HEK293 (cell line): ENCODE results near the gene MOGAT3.

Experiments used
- CTCF ChIA-PET: fragments of 350-600 bp; formaldehyde crosslinking; extraction: SDS; loops from one replicate; lab custom pipeline; 2021; ENCODE audit warnings: antibody characterized with exemption; lab: Yijun Ruan, JAX
- POLR2A ChIA-PET: fragments of 300-600 bp; formaldehyde crosslinking; extraction: SDS; loops from one replicate; lab custom pipeline; 2020; ENCODE audit warnings: antibody characterized with exemption, inconsistent platforms; lab: Yijun Ruan, JAX
- H3K27ac ChIP-seq: fragments of 200-500 bp; sonication (Bioruptor generic); 2 replicates; pipeline ENCODE4 v1.5.1; 2014; ENCODE audit warnings: low read depth, low read length, control low read depth, inconsistent platforms; ENCODE audit errors: extremely low read depth
- H3K36me3 ChIP-seq, 2 experiments: fragments of 200-500 bp in 1 of 2; sonication (Bioruptor generic) in 1 of 2; 1 replicate in 1 of 2; 2 replicates in 1 of 2; pipeline ENCODE4 v1.5.1; 2014 to 2017; ENCODE audit warnings: inconsistent platforms in 2 of 2, low read length in 2 of 2; ENCODE audit not compliant: control insufficient read depth in 2 of 2, insufficient read depth in 1 of 2
- H3K4me1 ChIP-seq: fragments of 200-500 bp; sonication (Bioruptor generic); 2 replicates; pipeline ENCODE4 v1.5.1; 2014; ENCODE audit warnings: mild to moderate bottlenecking, low read length, inconsistent platforms; ENCODE audit not compliant: control insufficient read depth, insufficient read depth
- H3K4me3 ChIP-seq: 2 replicates; pipeline ENCODE4 v1.5.1; 2011; ENCODE audit warnings: low read depth, mild to moderate bottlenecking, control low read depth, low read length, moderate library complexity
- H3K9me3 ChIP-seq: fragments of 200-500 bp; sonication (Bioruptor generic); 2 replicates; pipeline ENCODE4 v1.5.1; 2014; ENCODE audit warnings: low read depth, low read length, inconsistent platforms; ENCODE audit not compliant: control insufficient read depth, insufficient read depth
- GFI1B ChIP-seq: fragments of 450-650 bp; formaldehyde crosslinking; IDR thresholded peaks from 2 replicates; pipeline ENCODE4 v1.5.1; 2016; ENCODE audit warnings: missing biosample characterization, missing genetic modification characterization
- IKZF3 ChIP-seq: fragments of 450-650 bp; IDR thresholded peaks from 2 replicates; pipeline ENCODE4 v1.5.0; 2018; ENCODE audit warnings: missing biosample characterization, mild to moderate bottlenecking, missing genetic modification characterization, moderate library complexity
- INSM2 ChIP-seq: fragments of 450-650 bp; formaldehyde crosslinking; IDR thresholded peaks from 2 replicates; pipeline ENCODE4 v1.5.1; 2016; ENCODE audit warnings: missing biosample characterization, missing genetic modification characterization
- MYNN ChIP-seq: fragments of 450-650 bp; formaldehyde crosslinking; IDR thresholded peaks from 2 replicates; pipeline ENCODE4 v1.5.1; 2016; ENCODE audit warnings: missing biosample characterization, missing genetic modification characterization, borderline replicate concordance
- PBX3 ChIP-seq: sonication (generic); formaldehyde crosslinking; IDR thresholded peaks from 2 replicates; pipeline ENCODE4 v1.8.1; 2022; ENCODE audit warnings: mild to moderate bottlenecking, moderate library complexity, missing genetic modification reagents
- PRDM1 ChIP-seq: fragments of 450-650 bp; formaldehyde crosslinking; IDR thresholded peaks from 2 replicates; pipeline ENCODE4; 2016; ENCODE audit warnings: missing biosample characterization, missing genetic modification characterization
- PRDM4 ChIP-seq: fragments of 450-650 bp; formaldehyde crosslinking; IDR thresholded peaks from 2 replicates; pipeline ENCODE4 v1.5.1; 2017; ENCODE audit warnings: missing biosample characterization, missing genetic modification characterization
- ZNF132 ChIP-seq: fragments of 450-650 bp; formaldehyde crosslinking; IDR thresholded peaks from 2 replicates; pipeline ENCODE4 v1.5.1; 2017; ENCODE audit warnings: missing biosample characterization, missing genetic modification characterization, borderline replicate concordance
- ZNF280D ChIP-seq: fragments of 450-650 bp; formaldehyde crosslinking; IDR thresholded peaks from 2 replicates; pipeline ENCODE4 v1.5.1; 2016; ENCODE audit warnings: missing biosample characterization, missing genetic modification characterization
- ZNF292 ChIP-seq: fragments of 450-650 bp; formaldehyde crosslinking; IDR thresholded peaks from 2 replicates; pipeline ENCODE4 v1.5.1; 2016; ENCODE audit warnings: low read depth, missing biosample characterization, missing genetic modification characterization, borderline replicate concordance
- ZNF324 ChIP-seq: fragments of 450-650 bp; formaldehyde crosslinking; IDR thresholded peaks from 2 replicates; pipeline ENCODE4 v1.5.1; 2016; ENCODE audit warnings: missing biosample characterization, missing genetic modification characterization
- ZNF366 ChIP-seq: fragments of 450-650 bp; formaldehyde crosslinking; conservative IDR thresholded peaks from 2 replicates; pipeline ENCODE4 v1.5.1; 2016; ENCODE audit warnings: missing biosample characterization, missing genetic modification characterization
- ZNF391 ChIP-seq: fragments of 450-650 bp; formaldehyde crosslinking; IDR thresholded peaks from 2 replicates; pipeline ENCODE4 v1.5.1; 2016; ENCODE audit warnings: low read depth, missing biosample characterization, missing genetic modification characterization, borderline replicate concordance
- ZNF449 ChIP-seq: fragments of 450-650 bp; formaldehyde crosslinking; IDR thresholded peaks from 2 replicates; pipeline ENCODE4 v1.5.1; 2017; ENCODE audit warnings: missing biosample characterization, mild to moderate bottlenecking, missing genetic modification characterization, moderate library complexity
- ZNF621 ChIP-seq: fragments of 450-650 bp; formaldehyde crosslinking; IDR thresholded peaks from 2 replicates; pipeline ENCODE4 v1.5.1; 2017; ENCODE audit warnings: missing biosample characterization, missing genetic modification characterization
- ZNF660 ChIP-seq: fragments of 450-650 bp; IDR thresholded peaks from 2 replicates; pipeline ENCODE4 v1.5.1; 2018; ENCODE audit warnings: missing biosample characterization, mild to moderate bottlenecking, missing genetic modification characterization
- ZNF747 ChIP-seq: fragments of 450-650 bp; formaldehyde crosslinking; IDR thresholded peaks from 2 replicates; pipeline ENCODE4 v1.5.1; 2016; ENCODE audit warnings: missing biosample characterization, missing genetic modification characterization
- ZNF768 ChIP-seq: fragments of 450-650 bp; formaldehyde crosslinking; IDR thresholded peaks from 2 replicates; pipeline ENCODE4 v1.5.1; 2018; ENCODE audit warnings: missing biosample characterization, mild to moderate bottlenecking, missing genetic modification characterization
- ZNF843 ChIP-seq: fragments of 450-650 bp; formaldehyde crosslinking; IDR thresholded peaks from 2 replicates; pipeline ENCODE4 v1.5.1; 2016; ENCODE audit warnings: missing biosample characterization, missing genetic modification characterization
- ZSCAN23 ChIP-seq: fragments of 450-650 bp; formaldehyde crosslinking; IDR thresholded peaks from 2 replicates; pipeline ENCODE4 v1.5.1; 2016; ENCODE audit warnings: missing biosample characterization, missing genetic modification characterization
- ZSCAN30 ChIP-seq: fragments of 450-650 bp; IDR thresholded peaks from 2 replicates; pipeline ENCODE4 v1.5.1; 2018; ENCODE audit warnings: missing biosample characterization, mild to moderate bottlenecking, missing genetic modification characterization, moderate library complexity

The MOGAT3 gene

GRCh38 chr7:101169110-101169837, 31.6 kb downstream of the MOGAT3 start (continued):
- TF ChIP-seq PRDM4 (tag by site-specific recombination) (peak; percentile 14; the same call in 1 of the 2 replicates), ZNF324 (tag by site-specific recombination) (peak; percentile 56), ZNF292 (tag by site-specific recombination) (no peak), MYNN (tag by site-specific recombination) (no peak), GFI1B (tag by site-specific recombination) (peak; percentile 12; the same call in 1 of the 2 replicates), ZNF449 (no peak), ZNF391 (tag by site-specific recombination) (peak; percentile 64; the same call in 1 of the 2 replicates), ZNF747 (0 out of 2 replicates have a peak, but pooled peaks have one; percentile 73), ZSCAN23 (tag by site-specific recombination) (peak; percentile 84), ZNF843 (tag by site-specific recombination) (peak; percentile 25; the same call in 1 of the 2 replicates), ZNF132 (tag by site-specific recombination) (no peak), ZSCAN30 (tag by site-specific recombination) (no peak)

- Histone ChIP-seq H3K27ac (no peak overlapping the region), H3K4me3 (no peak overlapping the region), H3K4me1 (peaks cover 25% of the 10 kb centered on the region), H3K9me3 (no peaks in the 10 kb centered on the region), H3K36me3 (no peaks in the 10 kb centered on the region)
- ChIA-PET POLR2A (interaction anchor here (0.6 kb wide), 1 partner anchor 15 kb away, joined by 7 read pairs; no protein-coding TSS in a partner anchor), CTCF (interaction anchor here (0.6 to 1.4 kb wide), 5 partner anchors 17 to 348 kb away, joined by 3 to 10 read pairs (median 5); no protein-coding TSS in a partner anchor)
- TF ChIP-seq ZNF621 (tag by site-specific recombination) (no peak), ZNF391 (tag by site-specific recombination) (no peak), ZNF280D (no peak), ZNF366 (tag by site-specific recombination) (peak; percentile 45), ZNF768 (tag by site-specific recombination) (no peak), PBX3 (CRISPR knock-in tag) (no peak), IKZF3 (tag by site-specific recombination) (0 out of 2 replicates have a peak, but pooled peaks have one; percentile 11), ZNF660 (0 out of 2 replicates have a peak, but pooled peaks have one; percentile 21), INSM2 (tag by site-specific recombination) (no peak), PRDM1 (tag by site-specific recombination) (peak; percentile 68; the same call in 1 of the 2 replicates)
These were observed 32.3 kb downstream of the MOGAT3 start for GRCh38 chr7:101168412-101169049.
